Measurements from ENCODE around the gene PHOX2A.

The PHOX2A gene

GRCh38 chr11:72253392-72253791 is 9.4 kb upstream of the PHOX2A start:
- TF ChIP-seq CTCF (IDR thresholded peaks at IDR 0.05; ENCODE audit: control insufficient read depth, insufficient read depth, low read depth, low read length, missing control alignments), result no peak
- DNase-seq (ENCODE audit: low read depth), result no peak
- H3K4me3 ChIP-seq (ENCODE audit: control insufficient read depth, low read depth, low read length), result no peak overlapping the region

GRCh38 chr11:72251614-72252013 is 7.6 kb upstream of the PHOX2A start:
- H3K4me3 ChIP-seq (ENCODE audit: control insufficient read depth, low read depth, low read length), result no peak overlapping the region
- TF ChIP-seq CTCF (IDR thresholded peaks at IDR 0.05; ENCODE audit: control insufficient read depth, insufficient read depth, low read depth, low read length, missing control alignments), result no peak
- DNase-seq (ENCODE audit: low read depth), result no peak

- no peak overlapping the region for H3K4me3 ChIP-seq (ENCODE audit: control insufficient read depth, low read depth, low read length)
- DNase-seq (ENCODE audit: low read depth), result no peak
Measured at GRCh38 chr11:72250661-72251464, 6.9 kb upstream of the PHOX2A start.

GRCh38 chr11:72249961-72250360 is 6.0 kb upstream of the PHOX2A start:
- no peak for TF ChIP-seq CTCF (IDR thresholded peaks at IDR 0.05; ENCODE audit: control insufficient read depth, insufficient read depth, low read depth, low read length, missing control alignments)
- DNase-seq (ENCODE audit: low read depth), result no peak
- no peak overlapping the region for H3K4me3 ChIP-seq (ENCODE audit: control insufficient read depth, low read depth, low read length)

More at GRCh38 chr11:72250661-72251464, 6.9 kb upstream of the PHOX2A start:
- no peak for TF ChIP-seq CTCF (IDR thresholded peaks at IDR 0.05; ENCODE audit: control insufficient read depth, insufficient read depth, low read depth, low read length, missing control alignments)

GRCh38 chr11:72247584-72247983 is 3.6 kb upstream of the PHOX2A start:
- DNase-seq (ENCODE audit: low read depth), result no peak
- no peak overlapping the region for H3K4me3 ChIP-seq (ENCODE audit: control insufficient read depth, low read depth, low read length)
- TF ChIP-seq CTCF (IDR thresholded peaks at IDR 0.05; ENCODE audit: control insufficient read depth, insufficient read depth, low read depth, low read length, missing control alignments), result no peak

GRCh38 chr11:72245263-72245816 is 1.4 kb upstream of the PHOX2A start:
- no peak for TF ChIP-seq CTCF (IDR thresholded peaks at IDR 0.05; ENCODE audit: control insufficient read depth, insufficient read depth, low read depth, low read length, missing control alignments)
- no peak for DNase-seq (ENCODE audit: low read depth)
- H3K4me3 ChIP-seq (ENCODE audit: control insufficient read depth, low read depth, low read length), result no peak overlapping the region

Measured in AG09309 (cell line).